A673 (cell line): ENCODE results near the gene MPP1.

Source experiments
- EZH2 ChIP-seq: fragments of 200-600 bp; sonication (generic); IDR thresholded peaks from 2 replicates; pipeline ENCODE4 v1.6.1; 2017; ENCODE audit warnings: borderline replicate concordance, low read depth, mild to moderate bottlenecking, mixed read lengths, antibody characterized with exemption, low read length; ENCODE audit not compliant: poor library complexity, severe bottlenecking
- TF ChIP-seq, protein P1 (sequence below): fragments of 300-800, 200-600 bp; sonication (generic); conservative IDR thresholded peaks from 2 replicates; pipeline ENCODE4 v1.5.1; 2017; ENCODE audit warnings: low read depth, mild to moderate bottlenecking, antibody characterized with exemption, low read length, moderate library complexity, mixed read lengths

DNA sequence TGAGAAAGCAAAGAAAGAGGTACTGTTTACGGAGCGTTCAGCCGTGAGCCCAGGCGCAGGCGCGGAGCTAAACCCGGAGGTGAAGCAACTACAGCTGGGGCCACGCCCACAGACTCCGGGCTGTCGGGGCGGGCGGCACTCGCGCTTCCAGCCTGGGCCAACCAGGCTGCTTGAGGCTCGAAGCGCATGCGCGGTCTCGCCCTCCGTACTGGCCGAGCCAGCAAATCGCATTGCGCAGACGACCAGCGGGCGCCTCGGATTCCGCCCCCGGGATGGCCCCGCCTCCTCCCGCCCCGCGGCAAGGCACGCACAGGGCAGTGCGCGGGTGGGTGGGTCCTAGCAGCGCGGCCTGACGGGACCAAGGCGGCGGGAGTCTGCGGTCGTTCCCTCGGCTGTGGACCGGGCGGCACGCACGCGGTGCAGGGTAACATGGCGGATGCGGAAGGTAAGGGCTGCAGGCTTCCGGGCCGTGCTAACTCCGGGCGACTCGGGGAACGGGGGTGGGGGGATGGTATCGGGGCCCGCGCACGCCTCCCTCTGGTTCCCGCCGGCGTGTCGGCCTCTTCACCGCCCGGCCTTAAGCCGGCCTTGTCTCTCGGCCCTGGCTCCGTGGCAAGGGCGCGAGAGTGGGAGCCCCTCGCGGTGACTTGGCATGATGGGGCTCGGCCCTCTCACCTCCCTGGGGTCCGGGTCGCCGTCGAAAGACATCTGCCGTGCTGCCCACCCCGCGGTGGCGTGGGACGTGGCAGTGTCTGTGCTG lies 42.6 kb downstream of the MPP1 start, which contains the start of gene DKC1:
- TF ChIP-seq, protein P1, sequence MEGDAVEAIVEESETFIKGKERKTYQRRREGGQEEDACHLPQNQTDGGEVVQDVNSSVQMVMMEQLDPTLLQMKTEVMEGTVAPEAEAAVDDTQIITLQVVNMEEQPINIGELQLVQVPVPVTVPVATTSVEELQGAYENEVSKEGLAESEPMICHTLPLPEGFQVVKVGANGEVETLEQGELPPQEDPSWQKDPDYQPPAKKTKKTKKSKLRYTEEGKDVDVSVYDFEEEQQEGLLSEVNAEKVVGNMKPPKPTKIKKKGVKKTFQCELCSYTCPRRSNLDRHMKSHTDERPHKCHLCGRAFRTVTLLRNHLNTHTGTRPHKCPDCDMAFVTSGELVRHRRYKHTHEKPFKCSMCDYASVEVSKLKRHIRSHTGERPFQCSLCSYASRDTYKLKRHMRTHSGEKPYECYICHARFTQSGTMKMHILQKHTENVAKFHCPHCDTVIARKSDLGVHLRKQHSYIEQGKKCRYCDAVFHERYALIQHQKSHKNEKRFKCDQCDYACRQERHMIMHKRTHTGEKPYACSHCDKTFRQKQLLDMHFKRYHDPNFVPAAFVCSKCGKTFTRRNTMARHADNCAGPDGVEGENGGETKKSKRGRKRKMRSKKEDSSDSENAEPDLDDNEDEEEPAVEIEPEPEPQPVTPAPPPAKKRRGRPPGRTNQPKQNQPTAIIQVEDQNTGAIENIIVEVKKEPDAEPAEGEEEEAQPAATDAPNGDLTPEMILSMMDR = 0 out of 2 replicates have a peak, but pooled peaks have one; percentile 23
- TF ChIP-seq EZH2 = no peak
